Effector CD4-positive, alpha-beta T cell (primary cell): ENCODE data around the gene BMP7.
"Not testable (repeated sequence)": the region's sequence is repeated elsewhere in the genome, so short reads cannot be mapped to it uniquely, and the experiment has no call there.

Source experiments
- DNase-seq: peaks from one replicate; pipeline ENCODE4 v3.0.0-alpha.2; 2020

Gene BMP7

GRCh38 chr20:57210054-57210910 is 56.2 kb downstream of the BMP7 start:
- no peak for DNase-seq

- no peak for DNase-seq
Observed at GRCh38 chr20:57209413-57209812, 57.0 kb downstream of the BMP7 start.

GRCh38 chr20:57208198-57208597 is 58.2 kb downstream of the BMP7 start:
- no peak for DNase-seq

- DNase-seq, result no peak
Observed at GRCh38 chr20:57207251-57207650, 59.2 kb downstream of the BMP7 start.

GRCh38 chr20:57205606-57206219 is 60.7 kb downstream of the BMP7 start:
- no peak for DNase-seq

GRCh38 chr20:57203986-57204385 is 62.5 kb downstream of the BMP7 start:
- no peak for DNase-seq

- DNase-seq, result no peak
Observed at GRCh38 chr20:57203204-57203603, 63.2 kb downstream of the BMP7 start.

- no peak for DNase-seq
Observed at GRCh38 chr20:57202309-57202708, 64.1 kb downstream of the BMP7 start.

- no peak for DNase-seq
Observed at GRCh38 chr20:57200882-57201695, 65.4 kb downstream of the BMP7 start.

GRCh38 chr20:57199656-57200405 is 66.6 kb downstream of the BMP7 start:
- no peak for DNase-seq

- no peak for DNase-seq
Observed at GRCh38 chr20:57198132-57199072, 68.0 kb downstream of the BMP7 start.

- DNase-seq, result no peak
Observed at GRCh38 chr20:57197352-57198131, 68.9 kb downstream of the BMP7 start.

GRCh38 chr20:57195469-57196100 is 70.9 kb downstream of the BMP7 start:
- no peak for DNase-seq

- no peak for DNase-seq
Observed at GRCh38 chr20:57195023-57195422, 71.4 kb downstream of the BMP7 start.

- no peak for DNase-seq
Observed at GRCh38 chr20:57194154-57194553, 72.3 kb downstream of the BMP7 start.

GRCh38 chr20:57193094-57193493 is 73.3 kb downstream of the BMP7 start:
- no peak for DNase-seq

- DNase-seq, result no peak
Observed at GRCh38 chr20:57192311-57192710, 74.1 kb downstream of the BMP7 start.

- not testable (repeated sequence) for DNase-seq
Observed at GRCh38 chr20:57191265-57191638, 75.2 kb downstream of the BMP7 start.

GRCh38 chr20:57190536-57191264 is 75.7 kb downstream of the BMP7 start:
- no peak for DNase-seq

- DNase-seq, result no peak
Observed at GRCh38 chr20:57189713-57190112, 76.7 kb downstream of the BMP7 start.
